ENCODE measurements around the gene PAOX. TPM values are rescaled to one million over a fixed set of nuclear protein-coding genes. Genes with fewer than 3 reads are reported as not detected.

Gene PAOX
- total and polyA plus RNA-seq, 12 donors: 1.5 to 4.4 (median 3.0) TPM

GRCh38 chr10:133334503-133335245 is 44.4 kb upstream of the PAOX start:
- intact Hi-C loops (cut with DNase I): loop anchor here in 3 of 10 donors (5.0 to 10.0 kb wide), 2 partner anchors 190 to 273 kb away; partner anchors contain the start of gene CYP2E1 (in 1 of the 3)
- peak overlapping the region; percentile 1 to 54 (median 38) for H3K4me3 ChIP-seq
- no peak for DNase-seq

GRCh38 chr10:133335246-133336117 is 43.6 kb upstream of the PAOX start:
- DNase-seq: peak in 1 of 2 donors; percentile 56
- no peak overlapping the region for H3K27ac ChIP-seq
- WGBS, 2 donors: 3 to 6% methylated on average over 74 of the region's 75 CpGs
- H3K27me3 ChIP-seq: peaks cover 28 to 84% (median 75%) of the 10 kb centered on the region in 7 donors
- TF ChIP-seq CTCF (IDR thresholded peaks at IDR 0.05): no peak
- peak overlapping the region; percentile 1 to 54 (median 38) for H3K4me3 ChIP-seq
- H3K9me3 ChIP-seq: no peaks in the 10 kb centered on the region
- peak; percentile 8 to 42 (median 20) for ATAC-seq
- intact Hi-C loops (cut with DNase I): loop anchor here in 1 of 10 donors (10.0 kb wide), 1 partner anchor 189 kb away; the partner anchor contains the start of gene CYP2E1
- H3K4me1 ChIP-seq: peaks cover 12 to 24% (median 20%) of the 10 kb centered on the region in 9 donors
- H3K36me3 ChIP-seq: no peaks in the 10 kb centered on the region

More at GRCh38 chr10:133334503-133335245, 44.4 kb upstream of the PAOX start:
- Histone ChIP-seq H3K27me3 (peaks cover 28 to 80% (median 74%) of the 10 kb centered on the region in 7 donors), H3K27ac (no peak overlapping the region), H3K36me3 (no peaks in the 10 kb centered on the region), H3K4me1 (peaks cover 13 to 29% (median 22%) of the 10 kb centered on the region in 9 donors), H3K9me3 (no peaks in the 10 kb centered on the region)
- ATAC-seq: peak in 5 of 8 donors; percentile 8 to 41 (median 30)
- WGBS, 2 donors: 18 to 21% methylated on average over 38 to 51 of the region's 51 CpGs
- no peak for TF ChIP-seq CTCF (IDR thresholded peaks at IDR 0.05)

GRCh38 chr10:133336118-133336576 is 42.9 kb upstream of the PAOX start:
- 8 to 9% methylated on average over 25 to 41 of the region's 41 CpGs for WGBS, 2 donors

More at GRCh38 chr10:133336118-133336576, 42.9 kb upstream of the PAOX start:
- no peak for TF ChIP-seq CTCF (IDR thresholded peaks at IDR 0.05)
- H3K4me3 ChIP-seq: peak overlapping the region in 9 of 10 donors; percentile 23 to 54 (median 39)
- intact Hi-C loops (cut with DNase I): loop anchor here in 1 of 10 donors (10.0 kb wide), 1 partner anchor 189 kb away; the partner anchor contains the start of gene CYP2E1
- no peaks in the 10 kb centered on the region for H3K36me3 ChIP-seq
- H3K4me1 ChIP-seq: peaks cover 12 to 24% (median 20%) of the 10 kb centered on the region in 9 donors
- DNase-seq (no peak), ATAC-seq (no peak)
- no peaks in the 10 kb centered on the region for H3K9me3 ChIP-seq
- H3K27me3 ChIP-seq: peaks cover 28 to 85% (median 74%) of the 10 kb centered on the region in 7 donors
- no peak overlapping the region for H3K27ac ChIP-seq

Measured in heart right ventricle (tissue), 16 donors.